ENCODE data around the gene ELF5.

ELF5 gene

GRCh38 chr11:34522188-34522587 lies 8.6 kb upstream of the ELF5 start:
- no peak for DNase-seq (ENCODE audit: low spot score)

- DNase-seq (ENCODE audit: low spot score), result no peak
Measured at GRCh38 chr11:34521265-34521664, 7.7 kb upstream of the ELF5 start.

- DNase-seq (ENCODE audit: low spot score), result no peak
Measured at GRCh38 chr11:34519595-34520235, 6.1 kb upstream of the ELF5 start.

GRCh38 chr11:34516247-34517040 lies 2.9 kb upstream of the ELF5 start:
- DNase-seq (ENCODE audit: low spot score), result no peak

GRCh38 chr11:34514597-34514996 lies 1.0 kb upstream of the ELF5 start:
- no peak for DNase-seq (ENCODE audit: low spot score)

GRCh38 chr11:34512840-34513681 lies 533 bp downstream of the ELF5 start:
- peak; percentile 84 for DNase-seq (ENCODE audit: low spot score)

- no peak for DNase-seq (ENCODE audit: low spot score)
Measured at GRCh38 chr11:34510673-34511072, 2.9 kb downstream of the ELF5 start.

- DNase-seq (ENCODE audit: low spot score), result no peak
Measured at GRCh38 chr11:34510218-34510617, 3.4 kb downstream of the ELF5 start.

GRCh38 chr11:34509336-34509876 lies 4.2 kb downstream of the ELF5 start:
- DNase-seq (ENCODE audit: low spot score), result no peak

- DNase-seq (ENCODE audit: low spot score), result no peak
Measured at GRCh38 chr11:34508524-34508923, 5.1 kb downstream of the ELF5 start.

- no peak for DNase-seq (ENCODE audit: low spot score)
Measured at GRCh38 chr11:34507610-34508009, 6.0 kb downstream of the ELF5 start.

GRCh38 chr11:34507156-34507555 lies 6.4 kb downstream of the ELF5 start:
- DNase-seq (ENCODE audit: low spot score), result no peak

GRCh38 chr11:34505874-34506273 lies 7.7 kb downstream of the ELF5 start:
- no peak for DNase-seq (ENCODE audit: low spot score)

GRCh38 chr11:34502949-34503348 lies 10.6 kb downstream of the ELF5 start:
- DNase-seq (ENCODE audit: low spot score), result no peak

GRCh38 chr11:34501949-34502348 lies 11.6 kb downstream of the ELF5 start:
- no peak for DNase-seq (ENCODE audit: low spot score)

- DNase-seq (ENCODE audit: low spot score), result peak; percentile 38
Measured at GRCh38 chr11:34501500-34501899, 12.1 kb downstream of the ELF5 start.

GRCh38 chr11:34499719-34500500 lies 13.7 kb downstream of the ELF5 start:
- no peak for DNase-seq (ENCODE audit: low spot score)

- no peak for DNase-seq (ENCODE audit: low spot score)
Measured at GRCh38 chr11:34495724-34496377, 17.7 kb downstream of the ELF5 start.

- DNase-seq (ENCODE audit: low spot score), result no peak
Measured at GRCh38 chr11:34495239-34495723, 18.3 kb downstream of the ELF5 start.

GRCh38 chr11:34493926-34494595 lies 19.5 kb downstream of the ELF5 start:
- no peak for DNase-seq (ENCODE audit: low spot score)
